Retinal pigment epithelial cell (primary cell): ENCODE data around the gene TNS3.

Experiments used
- DNase-seq: peaks from one replicate; pipeline ENCODE4 v3.0.0-alpha.2; 2010; ENCODE audit warnings: low read depth
- H3K4me3 ChIP-seq: 2 replicates; pipeline ENCODE4 v1.5.1; 2011; ENCODE audit warnings: mild to moderate bottlenecking, low read length, control low read depth, moderate library complexity
- CTCF ChIP-seq: conservative IDR thresholded peaks from 2 replicates; pipeline ENCODE4 v1.5.1; 2011; ENCODE audit warnings: low read depth, low read length, control low read depth, inconsistent platforms

TNS3 gene

DNA sequence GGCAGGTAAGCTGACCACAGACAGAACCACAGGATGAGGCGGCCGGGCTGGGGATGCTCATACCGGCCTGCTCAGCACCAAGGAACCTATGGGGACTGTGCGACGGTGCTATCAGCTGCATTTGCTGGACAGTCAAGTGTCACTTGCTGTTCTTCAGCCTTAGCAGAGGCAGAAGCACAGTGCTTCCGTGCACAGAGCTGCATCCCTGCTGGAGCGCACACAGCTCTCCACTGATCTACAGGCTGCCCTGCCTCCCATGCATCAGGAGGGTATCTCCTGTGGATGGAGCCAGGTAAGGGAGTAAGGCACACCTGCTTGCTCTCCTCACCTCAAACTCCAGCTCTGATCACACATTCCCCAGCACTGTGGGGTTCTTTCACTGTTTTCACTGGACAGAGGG is 97.5 kb downstream of the TNS3 start:
- no peak for TF ChIP-seq CTCF
- no peak for DNase-seq

GRCh38 chr7:47483604-47484273 is 98.2 kb downstream of the TNS3 start:
- no peak for DNase-seq
- peak; percentile 41 for TF ChIP-seq CTCF
- no peak overlapping the region for H3K4me3 ChIP-seq

More for the DNA sequence above, 97.5 kb downstream of the TNS3 start:
- H3K4me3 ChIP-seq, result no peak overlapping the region

GRCh38 chr7:47482013-47482875 is 99.7 kb downstream of the TNS3 start:
- no peak for TF ChIP-seq CTCF
- DNase-seq, result peak; percentile 99
- H3K4me3 ChIP-seq, result no peak overlapping the region

DNA sequence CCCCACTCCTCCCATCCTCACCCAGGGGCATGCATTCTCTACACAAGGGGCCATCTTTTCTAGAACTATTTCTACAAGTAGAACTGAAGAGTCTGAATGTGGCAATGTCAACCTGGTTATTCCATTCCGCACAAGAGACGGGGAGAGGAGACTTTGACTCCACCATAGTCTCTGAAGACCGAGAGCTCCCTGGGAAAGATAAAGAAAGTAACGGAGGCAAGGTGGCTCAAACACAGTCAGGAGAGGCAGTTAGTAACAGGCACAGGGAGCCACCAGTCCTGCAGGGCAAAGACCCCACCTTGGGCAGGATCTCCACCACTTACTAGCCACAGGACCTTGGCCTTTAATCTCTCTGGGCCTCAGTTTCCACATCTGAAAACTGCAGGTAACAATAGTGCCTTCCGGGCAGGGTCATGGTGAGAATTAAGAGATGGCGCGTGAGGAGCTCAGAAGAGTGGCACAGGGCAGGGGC is 100.3 kb downstream of the TNS3 start:
- H3K4me3 ChIP-seq, result no peak overlapping the region
- no peak for TF ChIP-seq CTCF
- no peak for DNase-seq

GRCh38 chr7:47480576-47481538 is 101.1 kb downstream of the TNS3 start:
- no peak overlapping the region for H3K4me3 ChIP-seq
- TF ChIP-seq CTCF, result no peak
- DNase-seq, result no peak

GRCh38 chr7:47479821-47480575 is 101.9 kb downstream of the TNS3 start:
- no peak overlapping the region for H3K4me3 ChIP-seq
- TF ChIP-seq CTCF, result no peak
- DNase-seq, result no peak
